ENCODE measurements around the gene DCAF8L2. TPM values are rescaled to one million over a fixed set of nuclear protein-coding genes. Genes with fewer than 3 reads are reported as not detected.
"Not testable (repeated sequence)": the region's sequence is repeated elsewhere in the genome, so short reads cannot be mapped to it uniquely, and the experiment has no call there.

Gene DCAF8L2
- total and polyA plus RNA-seq, 7 donors: not detected

DNA sequence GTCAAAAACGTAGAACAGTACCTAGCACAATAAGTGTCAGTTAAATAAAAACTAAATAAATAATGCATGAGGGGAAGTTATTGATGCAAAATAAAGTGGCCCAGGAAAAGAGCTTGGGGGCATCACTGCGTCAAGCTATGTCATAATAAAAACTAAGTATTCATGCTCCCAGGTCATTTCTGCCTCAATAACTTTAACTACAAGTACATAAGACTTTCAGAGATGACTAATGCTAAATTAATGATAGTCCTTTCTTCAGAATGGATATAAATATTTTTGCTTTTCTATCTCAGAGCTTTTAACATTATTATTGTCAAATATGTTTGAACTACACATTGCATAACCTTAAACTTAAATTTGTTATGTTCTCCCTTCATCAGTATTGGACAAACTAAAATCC, 125.5 kb downstream of the DCAF8L2 start:
- TF ChIP-seq, protein P1, sequence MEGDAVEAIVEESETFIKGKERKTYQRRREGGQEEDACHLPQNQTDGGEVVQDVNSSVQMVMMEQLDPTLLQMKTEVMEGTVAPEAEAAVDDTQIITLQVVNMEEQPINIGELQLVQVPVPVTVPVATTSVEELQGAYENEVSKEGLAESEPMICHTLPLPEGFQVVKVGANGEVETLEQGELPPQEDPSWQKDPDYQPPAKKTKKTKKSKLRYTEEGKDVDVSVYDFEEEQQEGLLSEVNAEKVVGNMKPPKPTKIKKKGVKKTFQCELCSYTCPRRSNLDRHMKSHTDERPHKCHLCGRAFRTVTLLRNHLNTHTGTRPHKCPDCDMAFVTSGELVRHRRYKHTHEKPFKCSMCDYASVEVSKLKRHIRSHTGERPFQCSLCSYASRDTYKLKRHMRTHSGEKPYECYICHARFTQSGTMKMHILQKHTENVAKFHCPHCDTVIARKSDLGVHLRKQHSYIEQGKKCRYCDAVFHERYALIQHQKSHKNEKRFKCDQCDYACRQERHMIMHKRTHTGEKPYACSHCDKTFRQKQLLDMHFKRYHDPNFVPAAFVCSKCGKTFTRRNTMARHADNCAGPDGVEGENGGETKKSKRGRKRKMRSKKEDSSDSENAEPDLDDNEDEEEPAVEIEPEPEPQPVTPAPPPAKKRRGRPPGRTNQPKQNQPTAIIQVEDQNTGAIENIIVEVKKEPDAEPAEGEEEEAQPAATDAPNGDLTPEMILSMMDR (IDR thresholded peaks at IDR 0.05): no peak
- Histone ChIP-seq H3K27me3 (ENCODE audit: insufficient read depth in 3 of 3, low read length in 2 of 3) (peaks cover 0 to 4% (median 0%) of the 10 kb centered on the region in 3 donors), H3K36me3 (ENCODE audit: insufficient read depth in 1 of 2, low read depth in 1 of 2) (no peaks in the 10 kb centered on the region), H3K4me3 (no peak overlapping the region), H3K27ac (no peak overlapping the region), H3K9me3 (no peaks in the 10 kb centered on the region), H3K4me1 (no peaks in the 10 kb centered on the region)
- intact Hi-C loops (cut with DNase I): no loop called here
- WGBS, 3 donors: 64 to 76% (median 66%) methylated on average over 2 of the region's 2 CpGs
- DNase-seq (no peak), ATAC-seq (no peak)

DNA sequence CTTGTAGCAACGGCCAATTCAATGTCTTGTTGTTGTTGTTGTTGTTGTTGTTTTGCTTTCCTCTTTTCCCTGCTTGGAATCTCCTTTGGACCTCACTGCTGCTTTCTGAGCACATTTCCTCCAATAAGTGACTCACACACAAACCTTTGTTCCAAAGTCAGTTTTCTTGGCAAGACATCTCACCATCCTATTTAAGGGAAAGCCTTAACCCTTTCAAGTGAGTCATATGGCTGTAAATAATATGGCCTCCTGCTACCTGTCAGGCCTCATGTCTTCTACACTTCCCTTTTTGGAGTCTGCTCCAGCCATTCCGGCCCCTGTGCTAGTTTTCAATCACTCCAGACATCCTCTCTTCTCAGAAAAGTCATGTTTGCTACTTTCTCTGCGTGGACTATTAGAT, 138.1 kb downstream of the DCAF8L2 start:
- Histone ChIP-seq H3K9me3 (no peaks in the 10 kb centered on the region), H3K36me3 (ENCODE audit: insufficient read depth in 1 of 2, low read depth in 1 of 2) (no peaks in the 10 kb centered on the region), H3K4me3 (no peak overlapping the region), H3K27me3 (ENCODE audit: insufficient read depth in 3 of 3, low read length in 2 of 3) (no peaks in the 10 kb centered on the region), H3K27ac (no peak overlapping the region), H3K4me1 (no peaks in the 10 kb centered on the region)
- no peak for DNase-seq
- no peak for ATAC-seq
- 44 to 61% (median 49%) methylated on average over 3 of the region's 3 CpGs for WGBS, 3 donors
- TF ChIP-seq, protein P1 (IDR thresholded peaks at IDR 0.05): no peak
- intact Hi-C loops (cut with DNase I): no loop called here

DNA sequence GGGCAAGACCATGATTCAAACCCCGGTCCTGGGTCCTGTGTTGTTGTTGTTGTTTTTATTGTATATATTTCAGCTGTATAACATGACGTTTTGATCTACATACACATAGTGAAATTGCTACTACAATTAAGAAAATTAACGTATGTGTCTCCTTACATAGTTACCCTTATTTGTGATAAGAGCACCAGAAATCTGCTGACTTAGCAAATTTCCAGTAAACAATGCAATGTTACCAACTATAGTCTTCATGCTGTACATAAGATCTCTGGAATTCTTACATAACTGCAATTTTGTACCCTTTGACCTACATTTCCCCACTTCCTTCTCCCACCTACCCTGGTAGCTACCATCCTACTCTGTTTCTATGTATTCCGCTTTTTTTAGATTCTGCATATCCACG, 141.8 kb downstream of the DCAF8L2 start:
- ATAC-seq (no peak), DNase-seq (no peak)
- H3K27me3 ChIP-seq (ENCODE audit: insufficient read depth in 3 of 3, low read length in 2 of 3): no peaks in the 10 kb centered on the region
- no peak overlapping the region for H3K27ac ChIP-seq
- WGBS, 3 donors: 76 to 94% (median 90%) methylated on average over 5 of the region's 5 CpGs
- intact Hi-C loops (cut with DNase I): no loop called here
- no peak overlapping the region for H3K4me3 ChIP-seq
- TF ChIP-seq, protein P1 (IDR thresholded peaks at IDR 0.05): no peak
- H3K36me3 ChIP-seq (ENCODE audit: insufficient read depth in 1 of 2, low read depth in 1 of 2): no peaks in the 10 kb centered on the region
- no peaks in the 10 kb centered on the region for H3K9me3 ChIP-seq
- no peaks in the 10 kb centered on the region for H3K4me1 ChIP-seq

DNA sequence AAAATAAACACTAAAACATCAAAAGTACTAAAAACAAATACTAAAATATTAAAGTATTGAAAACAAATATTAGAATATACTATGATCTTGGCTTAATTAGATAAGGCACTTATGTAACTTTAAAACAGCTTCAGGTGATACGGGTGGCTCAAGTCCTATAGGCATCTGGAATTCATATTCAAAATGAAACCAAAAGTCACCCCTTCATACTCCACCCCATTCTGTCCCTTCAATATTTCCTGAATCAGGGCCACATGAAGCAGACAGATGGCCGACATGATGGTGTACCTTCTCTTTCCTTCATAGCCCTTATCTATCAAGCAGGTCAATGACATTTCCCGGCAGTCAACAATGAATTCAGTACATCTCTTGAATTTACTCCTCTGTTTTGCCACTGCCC, 145.8 kb downstream of the DCAF8L2 start:
- no peak overlapping the region for H3K4me3 ChIP-seq
- no peaks in the 10 kb centered on the region for H3K9me3 ChIP-seq
- H3K27me3 ChIP-seq (ENCODE audit: insufficient read depth in 3 of 3, low read length in 2 of 3): no peaks in the 10 kb centered on the region
- intact Hi-C loops (cut with DNase I): no loop called here
- DNase-seq (no peak), ATAC-seq (no peak)
- no peaks in the 10 kb centered on the region for H3K4me1 ChIP-seq
- H3K27ac ChIP-seq: no peak overlapping the region
- TF ChIP-seq, protein P1 (IDR thresholded peaks at IDR 0.05): no peak
- WGBS, 3 donors: 76 to 89% (median 84%) methylated on average over 3 of the region's 3 CpGs
- no peaks in the 10 kb centered on the region for H3K36me3 ChIP-seq (ENCODE audit: insufficient read depth in 1 of 2, low read depth in 1 of 2)

DNA sequence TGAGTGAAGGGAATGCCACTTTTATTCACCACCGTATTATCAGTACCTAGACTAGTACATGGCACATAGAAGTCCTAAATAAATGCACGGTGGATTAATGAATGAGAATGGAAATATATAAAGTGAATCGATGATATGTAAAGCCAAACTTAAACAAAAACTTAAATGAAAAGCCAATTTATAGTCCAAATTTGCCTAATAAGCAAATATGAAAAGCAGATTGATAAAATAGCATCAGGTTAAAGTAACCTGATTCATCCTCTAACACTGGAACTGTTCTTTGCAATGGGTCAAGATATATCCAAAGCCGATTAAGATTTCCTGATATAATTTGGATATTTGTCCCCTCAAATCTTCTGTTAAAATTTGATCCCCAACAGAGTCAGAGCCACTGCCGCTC, 150.8 kb downstream of the DCAF8L2 start:
- no peaks in the 10 kb centered on the region for H3K4me1 ChIP-seq
- no peaks in the 10 kb centered on the region for H3K27me3 ChIP-seq (ENCODE audit: insufficient read depth in 3 of 3, low read length in 2 of 3)
- no peak for ATAC-seq
- 81 to 95% (median 93%) methylated on average over 5 of the region's 5 CpGs for WGBS, 3 donors
- no peaks in the 10 kb centered on the region for H3K9me3 ChIP-seq
- DNase-seq: no peak
- no peaks in the 10 kb centered on the region for H3K36me3 ChIP-seq (ENCODE audit: insufficient read depth in 1 of 2, low read depth in 1 of 2)
- TF ChIP-seq, protein P1 (IDR thresholded peaks at IDR 0.05): no peak
- H3K27ac ChIP-seq: no peak overlapping the region
- H3K4me3 ChIP-seq: no peak overlapping the region
- intact Hi-C loops (cut with DNase I): no loop called here

DNA sequence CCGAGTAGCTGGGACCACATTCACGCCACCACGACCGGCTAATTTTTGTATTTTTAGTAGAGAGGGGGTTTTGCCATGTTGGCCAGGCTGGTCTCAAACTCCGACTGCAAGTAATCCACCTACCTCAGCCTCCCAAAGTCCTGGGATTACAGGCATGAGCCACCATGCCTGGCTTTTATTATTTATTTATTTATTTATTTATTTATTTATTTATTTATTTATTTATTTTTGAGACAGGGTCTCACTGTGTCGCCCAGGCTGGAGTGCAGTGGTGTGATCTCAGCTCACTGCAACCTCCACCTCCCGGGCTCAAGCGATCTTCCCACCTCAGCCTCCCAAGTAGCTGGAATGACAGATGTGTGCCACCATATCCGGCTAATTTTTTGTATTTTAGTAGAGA, 153.4 kb downstream of the DCAF8L2 start:
- not testable (repeated sequence) for H3K4me1 ChIP-seq

More for the DNA sequence above, 153.4 kb downstream of the DCAF8L2 start:
- H3K27ac ChIP-seq; H3K36me3 ChIP-seq (ENCODE audit: insufficient read depth in 1 of 2, low read depth in 1 of 2); intact Hi-C loops (cut with DNase I); ATAC-seq; H3K4me3 ChIP-seq; H3K9me3 ChIP-seq; DNase-seq; H3K27me3 ChIP-seq (ENCODE audit: insufficient read depth in 3 of 3, low read length in 2 of 3): not testable (repeated sequence)
- 83 to 94% (median 93%) methylated on average over 9 of the region's 9 CpGs for WGBS, 3 donors
